Right lobe of liver (tissue), 6 donors: ENCODE data around the gene TP53BP1. TPM values are rescaled to one million over a fixed set of nuclear protein-coding genes. Genes with fewer than 3 reads are reported as not detected.

Experiments
- ATAC-seq, 4 donors: fragments of 200-7000 bp; cut with Tn5 transposase; one replicate each; pipeline ENCODE4 v1.9.1; 2020; ENCODE audit warnings: mild to moderate bottlenecking in 4 of 4, moderate library complexity in 4 of 4
- DNase-seq, 3 donors: peaks; one replicate each; pipeline ENCODE4 v3.0.0-alpha.2; 2020
- H3K27ac ChIP-seq, 3 donors: fragments of 200-600 bp; one replicate each; pipeline ENCODE4 v1.8.0; 2022
- H3K27me3 ChIP-seq, 2 donors: fragments of 200-600 bp; one replicate each; pipeline ENCODE4 v1.8.0; 2022
- H3K36me3 ChIP-seq, 4 donors: fragments of 200-600 bp; sonication (generic) in 1 of 4; one replicate each; pipeline versions ENCODE4 v1.5.1 to v1.8.0; 2017 to 2022; ENCODE audit warnings: control low read depth in 1 of 4
- H3K4me1 ChIP-seq, 4 donors: fragments of 200-600 bp; sonication (generic) in 1 of 4; one replicate each; pipeline versions ENCODE4 v1.5.1 to v1.8.0; 2017 to 2022; ENCODE audit warnings: control low read depth in 1 of 4
- H3K4me3 ChIP-seq, 3 donors: fragments of 200-600 bp; one replicate each; pipeline ENCODE4 v1.8.0; 2022
- H3K9me3 ChIP-seq, 4 donors: fragments of 200-600 bp; sonication (generic) in 1 of 4; one replicate each; pipeline versions ENCODE4 v1.5.1 to v1.8.0; 2017 to 2022; ENCODE audit warnings: control low read depth in 1 of 4
- CTCF ChIP-seq, 4 donors: fragments of 200-600 bp in 3 of 4; fragments of 450-650 bp in 1 of 4; IDR thresholded peaks; one replicate each; pipeline versions ENCODE4 v1.5.1 to v1.8.0; 2016 to 2022; ENCODE audit warnings: antibody characterized with exemption in 4 of 4, mild to moderate bottlenecking in 2 of 4
- POLR2A ChIP-seq: fragments of 450-650 bp; IDR thresholded peaks from one replicate; pipeline ENCODE4 v1.6.1; 2017; ENCODE audit warnings: antibody characterized with exemption, mild to moderate bottlenecking
- WGBS: methylation state at CpG from one replicate; pipeline ENCODE4 v1.1.6; 2018; ENCODE audit warnings: low coverage, low lambda C conversion rate; ENCODE audit not compliant: insufficient coverage; ENCODE audit errors: missing lambda C conversion rate; 5-methylcytosine and 5-hydroxymethylcytosine counted together
- intact Hi-C, 2 donors: fragments of 100-400 bp; cut with DNase I; formaldehyde crosslinking; loops; one replicate each; pipeline versions ENCODE4 v1.11.2 to v1.14.1; 2022
- total RNA-seq, 6 experiments: library from RNA; depleted of rRNA in 2 of 6; stranded (reverse); fragments of >200 nt in 2 of 6; fragmentation: NEBNext Ultra II Directional in 3 of 6; extraction: Animal tissue kit (Norgen Biotek cat#: 25700) in 3 of 6; gene quantifications; one replicate each; pipeline versions ENCODE4 v1.1.0 to v1.2.4, GENCODE V29; 2016 to 2023
- donor health status: DM: no; HTN: yes; CAD: no.
- donor health status: DM: no; HTN: no; CAD: no.
- donor health status: DM: no; HTN: no; CAD: no.
- donor health status: DM: no; HTN: yes; CAD: no.
- donor health status: DM: no; HTN: yes; CAD: no.

Gene TP53BP1
- total RNA-seq, 6 experiments from 2014 or later = 4.9 to 12.2 (median 10.8) TPM

- H3K36me3 ChIP-seq = no peaks in the 10 kb centered on the region
- no peaks in the 10 kb centered on the region for H3K9me3 ChIP-seq
- H3K27me3 ChIP-seq = no peaks in the 10 kb centered on the region
- no peak overlapping the region for H3K27ac ChIP-seq
- DNase-seq = no peak
- WGBS = 33% methylated on average over 1 of the region's 4 CpGs
- TF ChIP-seq CTCF (IDR thresholded peaks at IDR 0.05) (no peak), POLR2A (no peak)
- no peak overlapping the region for H3K4me3 ChIP-seq
- H3K4me1 ChIP-seq = no peaks in the 10 kb centered on the region
- ATAC-seq = no peak
- intact Hi-C loops = no loop called here
Observed at GRCh38 chr15:43524254-43524845, 31.4 kb upstream of the TP53BP1 start.

- intact Hi-C loops = no loop called here
- Histone ChIP-seq H3K9me3 (no peaks in the 10 kb centered on the region), H3K36me3 (no peaks in the 10 kb centered on the region), H3K27ac (no peak overlapping the region), H3K4me1 (no peaks in the 10 kb centered on the region), H3K27me3 (no peaks in the 10 kb centered on the region), H3K4me3 (no peak overlapping the region)
- no peak for DNase-seq
- WGBS = no CpG with 5 or more reads among the region's 7 CpGs
- ATAC-seq = no peak
- TF ChIP-seq POLR2A (no peak), CTCF (IDR thresholded peaks at IDR 0.05) (no peak)
Observed at GRCh38 chr15:43523646-43524045, 30.7 kb upstream of the TP53BP1 start.

- no peaks in the 10 kb centered on the region for H3K4me1 ChIP-seq
- H3K4me3 ChIP-seq = no peak overlapping the region
- ATAC-seq (no peak), DNase-seq (no peak)
- no peaks in the 10 kb centered on the region for H3K27me3 ChIP-seq
- intact Hi-C loops = no loop called here
- no peaks in the 10 kb centered on the region for H3K36me3 ChIP-seq
- WGBS = 52% methylated on average over 4 of the region's 9 CpGs
- no peak for TF ChIP-seq POLR2A
- no peak for TF ChIP-seq CTCF (IDR thresholded peaks at IDR 0.05)
- H3K27ac ChIP-seq = no peak overlapping the region
- H3K9me3 ChIP-seq = no peaks in the 10 kb centered on the region
Observed at GRCh38 chr15:43522247-43522646, 29.3 kb upstream of the TP53BP1 start.

- Histone ChIP-seq H3K4me3 (no peak overlapping the region), H3K36me3 (no peaks in the 10 kb centered on the region), H3K27me3 (no peaks in the 10 kb centered on the region), H3K4me1 (no peaks in the 10 kb centered on the region), H3K27ac (no peak overlapping the region), H3K9me3 (no peaks in the 10 kb centered on the region)
- TF ChIP-seq CTCF (IDR thresholded peaks at IDR 0.05) = no peak
- DNase-seq (no peak), ATAC-seq (no peak)
- intact Hi-C loops = no loop called here
- 60% methylated on average over 1 of the region's 11 CpGs for WGBS
Observed at GRCh38 chr15:43521419-43521818, 28.5 kb upstream of the TP53BP1 start.

- Histone ChIP-seq H3K9me3 (no peaks in the 10 kb centered on the region), H3K36me3 (no peaks in the 10 kb centered on the region), H3K27ac (no peak overlapping the region), H3K4me1 (no peaks in the 10 kb centered on the region), H3K27me3 (no peaks in the 10 kb centered on the region), H3K4me3 (no peak overlapping the region)
- DNase-seq (no peak), ATAC-seq (no peak)
- intact Hi-C loops = no loop called here
- WGBS = 69% methylated on average over 2 of the region's 2 CpGs
- TF ChIP-seq CTCF (IDR thresholded peaks at IDR 0.05) (no peak), POLR2A (no peak)
Observed at GRCh38 chr15:43520138-43520537, 27.2 kb upstream of the TP53BP1 start.
